ENCODE results near the gene TMEM208. TPM values are rescaled to one million over a fixed set of nuclear protein-coding genes. Genes with fewer than 3 reads are reported as not detected.

The TMEM208 gene
- total and polyA plus RNA-seq, 2 of the 8 experiments (the other 6 are each of a cell fraction or from before 2014, with no cell fraction given), result 37.7 to 100.0 TPM

DNA sequence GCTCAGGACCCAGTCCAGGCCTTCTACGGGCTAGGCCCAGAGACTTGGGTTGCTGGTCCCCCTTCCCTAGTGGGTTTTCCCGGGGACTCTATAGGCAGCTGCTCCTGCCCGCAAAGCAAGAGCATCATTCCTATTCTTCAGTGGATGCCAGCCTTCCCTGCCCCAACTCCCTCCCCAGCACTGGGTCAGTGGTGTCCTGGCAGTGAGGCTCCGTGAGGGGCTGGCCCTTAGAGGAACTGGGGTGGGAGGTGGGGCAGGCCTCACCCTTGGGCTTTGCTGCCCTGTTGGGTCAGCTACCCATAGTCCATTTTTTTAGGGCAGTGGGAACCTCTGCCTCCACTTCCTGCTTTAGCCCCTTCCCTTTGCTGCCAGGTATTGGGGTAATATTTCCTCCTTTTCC, 44.5 kb downstream of the TMEM208 start:
- Histone ChIP-seq H3K4me1 (replicated peaks in 1 of 4; ENCODE audit: control insufficient read depth in 3 of 4, insufficient read depth in 4 of 4, low read length in 3 of 4) (no peaks in the 10 kb centered on the region), H3K23me2 (ENCODE audit: low read depth, low read length) (no peaks in the 10 kb centered on the region), H4K8ac (ENCODE audit: extremely low read depth, insufficient read depth, low read length) (no peak overlapping the region), H3K9me3 (ENCODE audit: insufficient read depth in 2 of 2, low read depth in 1 of 2, low read length in 1 of 2) (no peaks in the 10 kb centered on the region), H3K14ac (ENCODE audit: insufficient read length) (no peak overlapping the region), H2BK5ac (ENCODE audit: low read depth, low read length) (no peak overlapping the region), H3K9ac (replicated peaks in 1 of 4; ENCODE audit: extremely low read depth in 1 of 4, low read depth in 3 of 4, low read length in 3 of 4) (no peak overlapping the region), H3K27me3 (replicated peaks in 1 of 4; ENCODE audit: control insufficient read depth in 3 of 4, extremely low read depth in 1 of 4, insufficient read depth in 3 of 4, low read length in 3 of 4) (no peaks in the 10 kb centered on the region), H3K18ac (ENCODE audit: extremely low read depth, low read length) (no peak overlapping the region), H4K20me1 (replicated peaks in 1 of 2; ENCODE audit: control insufficient read depth in 1 of 2, insufficient read depth in 2 of 2, low read length in 2 of 2) (peaks cover 0 to 4% of the 10 kb centered on the region in 2 experiments), H3K36me3 (ENCODE audit: control insufficient read depth in 2 of 4, insufficient read depth in 4 of 4, low read length in 3 of 4) (no peaks in the 10 kb centered on the region; a peak in 1 of 8 replicates), H4K91ac (replicated peaks; ENCODE audit: insufficient read length, low read length) (no peak overlapping the region), H2BK20ac (ENCODE audit: low read length) (no peak overlapping the region), H3K4me2 (ENCODE audit: insufficient read depth in 1 of 2, low read depth in 2 of 2, low read length in 2 of 2) (no peak overlapping the region), H2BK15ac (ENCODE audit: low read length) (no peak overlapping the region), H3K79me1 (ENCODE audit: low read depth, low read length) (no peaks in the 10 kb centered on the region), H3K23ac (ENCODE audit: insufficient read length) (no peak overlapping the region), H2BK120ac (replicated peaks; ENCODE audit: low read depth, low read length) (no peak overlapping the region), H3K4ac (replicated peaks; ENCODE audit: insufficient read length, low read depth, low read length) (no peak overlapping the region), H3K4me3 (ENCODE audit: extremely low read depth in 1 of 4, insufficient read depth in 2 of 4, low read depth in 3 of 4, low read length in 4 of 4) (no peak overlapping the region), H3K27ac (ENCODE audit: low read depth, low read length) (no peak overlapping the region), H2BK12ac (ENCODE audit: low read depth, low read length) (no peak overlapping the region), H4K5ac (ENCODE audit: insufficient read length, low read depth, low read length) (no peak overlapping the region), H3K56ac (replicated peaks; ENCODE audit: insufficient read length, low read depth, low read length) (no peak overlapping the region), H2AK5ac (ENCODE audit: low read depth, low read length) (no peak overlapping the region), H2AFZ (ENCODE audit: low read length) (no peak overlapping the region), H3K79me2 (ENCODE audit: control insufficient read depth in 1 of 2, insufficient read depth in 2 of 2, low read length in 2 of 2) (no peaks in the 10 kb centered on the region)
- 93% methylated on average over 4 of the region's 4 CpGs; no CpG with 5 or more reads in 1 of the 2 experiments for WGBS, 2 experiments (ENCODE audit: extremely low coverage in 1 of 2, insufficient coverage in 1 of 2, insufficient read length in 1 of 2, insufficient replicate concordance in 2 of 2, low coverage in 1 of 2, low lambda C conversion rate in 2 of 2, missing lambda C conversion rate in 1 of 2)
- ChIA-PET POLR2A (ENCODE audit: partially characterized antibody) (interaction anchor here (1.2 to 2.4 kb wide), 4 partner anchors 11 to 82 kb away, joined by 3 to 8 read pairs (median 6); partner anchors contain the start of genes EXOC3L1 and SLC9A5), CTCF (ENCODE audit: partially characterized antibody) (interaction anchor here (0.7 to 14.4 kb wide), 5 partner anchors 11 to 121 kb away, joined by 3 to 217 read pairs (median 6); partner anchors contain the start of gene TPPP3)
- DNase-seq (ENCODE audit: low read depth in 1 of 2, low spot score in 2 of 2) (no peak), FAIRE-seq (no peak)
